Skeletal muscle tissue (tissue), 4 donors: Measurements from ENCODE around the gene MYBBP1A. TPM values are rescaled to one million over a fixed set of nuclear protein-coding genes. Genes with fewer than 3 reads are reported as not detected.
"Not testable (repeated sequence)": the region's sequence is repeated elsewhere in the genome, so short reads cannot be mapped to it uniquely, and the experiment has no call there.

Experiments used
- H3K27ac ChIP-seq: one replicate; pipeline ENCODE4 v1.7.0; 2013; ENCODE audit warnings: mild to moderate bottlenecking, low read depth, low read length, inconsistent platforms
- H3K27me3 ChIP-seq, 3 donors: one replicate each; pipeline ENCODE4 v1.7.0; 2013; ENCODE audit warnings: low read length in 3 of 3; ENCODE audit not compliant: control insufficient read depth in 3 of 3, insufficient read depth in 3 of 3
- H3K36me3 ChIP-seq, 3 donors: one replicate each; pipeline ENCODE4 v1.7.0; 2013; ENCODE audit warnings: low read length in 3 of 3; ENCODE audit not compliant: control insufficient read depth in 3 of 3, insufficient read depth in 3 of 3
- H3K4me1 ChIP-seq, 3 donors: one replicate each; pipeline ENCODE4 v1.7.0; 2013; ENCODE audit warnings: low read length in 3 of 3, mild to moderate bottlenecking in 3 of 3; ENCODE audit not compliant: control insufficient read depth in 3 of 3, insufficient read depth in 3 of 3
- H3K4me3 ChIP-seq, 3 donors: one replicate each; pipeline ENCODE4 v1.7.0; 2013; ENCODE audit warnings: low read length in 3 of 3
- H3K9ac ChIP-seq, 3 donors: one replicate each; pipeline ENCODE4 v1.7.0; 2013; ENCODE audit warnings: low read length in 3 of 3, mild to moderate bottlenecking in 3 of 3, moderate library complexity in 2 of 3, low read depth in 1 of 3
- H3K9me3 ChIP-seq, 3 donors: one replicate each; pipeline ENCODE4 v1.7.0; 2013; ENCODE audit warnings: low read length in 3 of 3; ENCODE audit not compliant: control insufficient read depth in 3 of 3
- total RNA-seq: library from RNA; depleted of rRNA; stranded (reverse); fragments of >200 nt; gene quantifications from one replicate; pipeline ENCODE4 v1.2.3, GENCODE V29; 2014
- donor health status: Osteomylitis.

The MYBBP1A gene
- total RNA-seq, 1 donor from 2014 or later, result 30.3 TPM

GRCh38 chr17:4596636-4597380 lies 41.6 kb upstream of the MYBBP1A start:
- H3K9ac ChIP-seq, result peak overlapping the region in 1 of 3 donors; percentile 33
- no peaks in the 10 kb centered on the region for H3K9me3 ChIP-seq
- H3K4me3 ChIP-seq, result peak overlapping the region in 1 of 3 donors; percentile 13
- peaks cover 14 to 23% (median 15%) of the 10 kb centered on the region in 3 donors for H3K36me3 ChIP-seq
- peaks cover 70 to 93% (median 84%) of the 10 kb centered on the region in 3 donors for H3K4me1 ChIP-seq
- no peak overlapping the region for H3K27ac ChIP-seq
- H3K27me3 ChIP-seq, result no peaks in the 10 kb centered on the region

GRCh38 chr17:4595685-4596342 lies 40.6 kb upstream of the MYBBP1A start:
- peaks cover 71 to 93% (median 84%) of the 10 kb centered on the region in 3 donors for H3K4me1 ChIP-seq
- H3K9ac ChIP-seq, result peak overlapping the region in 1 of 3 donors; percentile 57
- peaks cover 14 to 23% (median 15%) of the 10 kb centered on the region in 3 donors for H3K36me3 ChIP-seq
- H3K27me3 ChIP-seq, H3K4me3 ChIP-seq, H3K9me3 ChIP-seq: not testable (repeated sequence)
- H3K27ac ChIP-seq, result peak overlapping the region; percentile 18

- Histone ChIP-seq H3K9ac (peak overlapping the region in 1 of 3 donors; percentile 57), H3K36me3 (peaks cover 14 to 23% (median 15%) of the 10 kb centered on the region in 3 donors), H3K4me1 (peaks cover 75 to 95% (median 86%) of the 10 kb centered on the region in 3 donors), H3K4me3 (no peak overlapping the region), H3K9me3 (no peaks in the 10 kb centered on the region), H3K27me3 (no peaks in the 10 kb centered on the region), H3K27ac (peak overlapping the region; percentile 18)
These were observed 39.9 kb upstream of the MYBBP1A start for GRCh38 chr17:4594931-4595684.

- H3K36me3 ChIP-seq, result peaks cover 14 to 23% (median 15%) of the 10 kb centered on the region in 3 donors
- no peaks in the 10 kb centered on the region for H3K27me3 ChIP-seq
- H3K27ac ChIP-seq, result peak overlapping the region; percentile 18
- H3K4me3 ChIP-seq, result no peak overlapping the region
- peak overlapping the region in 1 of 3 donors; percentile 57 for H3K9ac ChIP-seq
- peaks cover 70 to 90% (median 81%) of the 10 kb centered on the region in 3 donors for H3K4me1 ChIP-seq
- H3K9me3 ChIP-seq, result no peaks in the 10 kb centered on the region
These were observed 39.2 kb upstream of the MYBBP1A start for GRCh38 chr17:4594406-4594805.

- H3K27me3 ChIP-seq, result no peaks in the 10 kb centered on the region
- no peaks in the 10 kb centered on the region for H3K9me3 ChIP-seq
- peaks cover 14 to 22% (median 15%) of the 10 kb centered on the region in 3 donors for H3K36me3 ChIP-seq
- peaks cover 71 to 90% (median 80%) of the 10 kb centered on the region in 3 donors for H3K4me1 ChIP-seq
- peak overlapping the region; percentile 20 to 62 (median 62) for H3K9ac ChIP-seq
- peak overlapping the region in 1 of 3 donors; percentile 9 for H3K4me3 ChIP-seq
- peak overlapping the region; percentile 70 for H3K27ac ChIP-seq
These were observed 37.8 kb upstream of the MYBBP1A start for GRCh38 chr17:4593021-4593421.

GRCh38 chr17:4592240-4593005 lies 37.2 kb upstream of the MYBBP1A start:
- H3K4me1 ChIP-seq, result peaks cover 70 to 90% (median 80%) of the 10 kb centered on the region in 3 donors
- no peaks in the 10 kb centered on the region for H3K9me3 ChIP-seq
- peaks cover 13 to 20% (median 15%) of the 10 kb centered on the region in 3 donors for H3K36me3 ChIP-seq
- peak overlapping the region; percentile 51 to 66 (median 62) for H3K9ac ChIP-seq
- H3K4me3 ChIP-seq, result peak overlapping the region in 1 of 3 donors; percentile 43
- peak overlapping the region; percentile 70 for H3K27ac ChIP-seq
- no peaks in the 10 kb centered on the region for H3K27me3 ChIP-seq

- H3K4me1 ChIP-seq, result peaks cover 71 to 90% (median 83%) of the 10 kb centered on the region in 3 donors
These were observed 36.3 kb upstream of the MYBBP1A start for GRCh38 chr17:4591529-4591928.

GRCh38 chr17:4590981-4591453 lies 35.8 kb upstream of the MYBBP1A start:
- peak overlapping the region; percentile 70 for H3K27ac ChIP-seq
- H3K36me3 ChIP-seq, result peaks cover 7 to 9% (median 8%) of the 10 kb centered on the region in 3 donors
- peaks cover 73 to 89% (median 84%) of the 10 kb centered on the region in 3 donors for H3K4me1 ChIP-seq
- peak overlapping the region; percentile 0 to 66 (median 53) for H3K9ac ChIP-seq
- no peaks in the 10 kb centered on the region for H3K27me3 ChIP-seq
- H3K4me3 ChIP-seq, result peak overlapping the region in 1 of 3 donors; percentile 43
- H3K9me3 ChIP-seq, result no peaks in the 10 kb centered on the region

More at GRCh38 chr17:4591529-4591928, 36.3 kb upstream of the MYBBP1A start:
- Histone ChIP-seq H3K4me3 (peak overlapping the region in 2 of 3 donors; percentile 41 to 43), H3K9me3 (no peaks in the 10 kb centered on the region), H3K27ac (peak overlapping the region; percentile 70), H3K27me3 (no peaks in the 10 kb centered on the region), H3K36me3 (peaks cover 11 to 14% (median 12%) of the 10 kb centered on the region in 3 donors), H3K9ac (peak overlapping the region in 2 of 3 donors; percentile 53 to 66)

GRCh38 chr17:4590042-4590441 lies 34.9 kb upstream of the MYBBP1A start:
- H3K9me3 ChIP-seq, H3K27me3 ChIP-seq, H3K36me3 ChIP-seq: not testable (repeated sequence)
- H3K4me1 ChIP-seq, result peaks cover 67 to 90% (median 86%) of the 10 kb centered on the region in 3 donors
- H3K4me3 ChIP-seq, result peak overlapping the region in 1 of 3 donors; percentile 43
- peak overlapping the region; percentile 70 for H3K27ac ChIP-seq
- peak overlapping the region in 1 of 3 donors; percentile 66 for H3K9ac ChIP-seq
